Nucleus accumbens (tissue), 56 donors: ENCODE results near the gene SELENOF.
A peak's percentile ranks its signal among the peaks of the same experiment; 100 is the strongest.
"Not testable (repeated sequence)": the region's sequence is repeated elsewhere in the genome, so short reads cannot be mapped to it uniquely, and the experiment has no call there.

ENCODE experiments used
- DNase-seq, 56 donors: peaks; one replicate each; lab custom pipeline; 2025; lab: John Stamatoyannopoulos, UW

Gene SELENOF

GRCh38 chr1:86922445-86922844, 8.5 kb upstream of the SELENOF start:
- DNase-seq, result no peak

- no peak for DNase-seq
Observed at GRCh38 chr1:86916752-86917151, 2.8 kb upstream of the SELENOF start.

- no peak for DNase-seq
Observed at GRCh38 chr1:86915737-86916235, 1.9 kb upstream of the SELENOF start.

GRCh38 chr1:86914998-86915736, 1.2 kb upstream of the SELENOF start:
- peak in 52 of 56 donors; percentile 9 to 79 (median 57) for DNase-seq

- peak in 1 of 56 donors; percentile 91 for DNase-seq
Observed at GRCh38 chr1:86914601-86914997, 673 bp upstream of the SELENOF start, which contains the start of gene HS2ST1. Gene HS2ST1 (plus strand): TSS chr1:86914635.

- DNase-seq, result peak in 5 of 56 donors; percentile 2 to 9 (median 4)
Observed at GRCh38 chr1:86913399-86913895, 479 bp downstream of the SELENOF start.

GRCh38 chr1:86912281-86912900, 1.5 kb downstream of the SELENOF start:
- DNase-seq, result no peak

- DNase-seq, result no peak
Observed at GRCh38 chr1:86906419-86906818, 7.5 kb downstream of the SELENOF start.

GRCh38 chr1:86905875-86906274, 8.1 kb downstream of the SELENOF start:
- no peak for DNase-seq

- not testable (repeated sequence) for DNase-seq
Observed at GRCh38 chr1:86899401-86899800, 14.5 kb downstream of the SELENOF start.

GRCh38 chr1:86888327-86888726, 25.6 kb downstream of the SELENOF start:
- DNase-seq, result no peak

- DNase-seq, result no peak
Observed at GRCh38 chr1:86887479-86888162, 26.3 kb downstream of the SELENOF start.

- no peak for DNase-seq
Observed at GRCh38 chr1:86875722-86876121, 38.2 kb downstream of the SELENOF start.

GRCh38 chr1:86872086-86872485, 41.8 kb downstream of the SELENOF start:
- DNase-seq, result no peak

- DNase-seq, result no peak
Observed at GRCh38 chr1:86871001-86871400, 42.9 kb downstream of the SELENOF start.

GRCh38 chr1:86868477-86868876, 45.4 kb downstream of the SELENOF start:
- DNase-seq, result no peak

GRCh38 chr1:86867278-86867677, 46.6 kb downstream of the SELENOF start:
- not testable (repeated sequence) for DNase-seq

- DNase-seq, result no peak
Observed at GRCh38 chr1:86866665-86867064, 47.3 kb downstream of the SELENOF start.

- DNase-seq, result no peak
Observed at GRCh38 chr1:86865973-86866637, 47.8 kb downstream of the SELENOF start.

- no peak for DNase-seq
Observed at GRCh38 chr1:86862920-86863319, 51.0 kb downstream of the SELENOF start.

GRCh38 chr1:86861424-86861823, 52.5 kb downstream of the SELENOF start:
- no peak for DNase-seq
